GM19324 (cell line): ENCODE measurements around the gene ENPEP.
"Not testable (repeated sequence)": the region's sequence is repeated elsewhere in the genome, so short reads cannot be mapped to it uniquely, and the experiment has no call there.

ENCODE experiments used
- ATAC-seq: cut with Tn5 transposase; IDR thresholded peaks from one replicate; pipeline ENCODE4 v1.9.1; 2021; ENCODE audit warnings: mild to moderate bottlenecking, moderate library complexity; ENCODE audit not compliant: unreplicated experiment, low FRiP score

ENPEP gene

GRCh38 chr4:110516106-110516922 lies 40.4 kb downstream of the ENPEP start:
- peak; percentile 80 for ATAC-seq

DNA sequence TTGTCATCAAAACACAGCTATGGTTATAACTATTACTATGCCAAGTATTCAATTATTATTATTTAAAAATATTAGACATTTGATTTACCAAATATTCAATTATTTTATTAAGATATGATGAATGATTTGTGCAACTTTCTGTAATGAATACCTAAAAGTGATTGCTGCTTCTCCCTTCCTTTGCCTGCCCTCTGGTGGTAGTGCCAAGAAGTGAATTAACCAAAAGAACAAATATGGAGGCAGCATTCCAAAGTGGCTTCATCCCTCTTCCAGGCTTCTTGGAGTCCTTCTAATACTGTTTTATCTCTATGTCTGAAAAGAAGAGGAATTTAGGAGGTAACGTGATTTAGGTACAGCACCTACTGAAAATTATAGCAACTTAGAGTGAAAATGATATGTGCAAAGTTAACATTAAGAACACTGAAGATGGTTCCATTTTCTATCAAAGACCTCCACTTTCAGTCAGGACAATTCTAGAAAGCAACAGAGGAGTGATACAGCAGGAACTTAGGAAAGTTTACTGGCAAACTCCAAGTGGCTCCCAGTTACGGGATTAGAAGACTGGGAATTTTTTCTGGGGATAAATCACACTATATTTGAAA lies 43.0 kb downstream of the ENPEP start:
- ATAC-seq = no peak

DNA sequence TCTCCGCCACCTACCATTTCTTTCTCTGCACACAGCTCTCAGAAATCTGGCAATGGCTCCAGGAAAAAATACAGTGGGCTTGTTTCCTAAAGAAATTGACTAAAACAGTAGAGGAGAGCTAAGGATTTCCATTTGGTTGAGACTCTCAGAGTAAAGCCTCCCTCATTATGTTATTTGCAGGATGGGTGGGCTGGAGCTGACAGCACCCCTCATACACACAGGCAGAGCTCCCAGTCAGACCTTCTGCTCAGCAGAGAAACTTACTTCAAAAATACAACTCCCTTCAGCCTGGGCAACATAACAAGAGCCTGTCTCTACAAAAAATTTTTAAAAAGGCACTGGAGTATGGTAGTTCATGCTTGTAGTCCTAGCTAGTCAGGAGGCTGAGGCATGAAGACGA lies 44.9 kb downstream of the ENPEP start:
- ATAC-seq = no peak

- no peak for ATAC-seq
Observed at GRCh38 chr4:110526589-110526988, 50.6 kb downstream of the ENPEP start.

DNA sequence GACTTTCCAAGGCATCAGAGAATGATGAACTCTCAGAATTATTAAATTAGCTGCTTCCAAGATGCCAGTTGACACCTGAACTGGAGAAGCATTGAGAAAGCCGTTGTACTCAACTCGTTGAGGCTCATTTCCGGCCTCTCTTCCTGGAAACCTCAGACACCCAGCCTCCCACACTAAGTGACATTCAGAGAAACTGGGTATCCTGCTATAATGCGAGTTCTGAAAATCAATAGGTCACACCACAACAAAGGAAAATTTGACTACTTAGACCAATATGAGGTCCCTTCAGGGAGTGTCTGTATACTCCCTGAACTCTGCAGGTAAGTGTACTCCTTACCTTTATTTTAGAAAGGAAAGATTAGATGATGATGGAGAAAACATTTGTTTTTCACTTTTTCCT lies 51.2 kb downstream of the ENPEP start:
- ATAC-seq = no peak

DNA sequence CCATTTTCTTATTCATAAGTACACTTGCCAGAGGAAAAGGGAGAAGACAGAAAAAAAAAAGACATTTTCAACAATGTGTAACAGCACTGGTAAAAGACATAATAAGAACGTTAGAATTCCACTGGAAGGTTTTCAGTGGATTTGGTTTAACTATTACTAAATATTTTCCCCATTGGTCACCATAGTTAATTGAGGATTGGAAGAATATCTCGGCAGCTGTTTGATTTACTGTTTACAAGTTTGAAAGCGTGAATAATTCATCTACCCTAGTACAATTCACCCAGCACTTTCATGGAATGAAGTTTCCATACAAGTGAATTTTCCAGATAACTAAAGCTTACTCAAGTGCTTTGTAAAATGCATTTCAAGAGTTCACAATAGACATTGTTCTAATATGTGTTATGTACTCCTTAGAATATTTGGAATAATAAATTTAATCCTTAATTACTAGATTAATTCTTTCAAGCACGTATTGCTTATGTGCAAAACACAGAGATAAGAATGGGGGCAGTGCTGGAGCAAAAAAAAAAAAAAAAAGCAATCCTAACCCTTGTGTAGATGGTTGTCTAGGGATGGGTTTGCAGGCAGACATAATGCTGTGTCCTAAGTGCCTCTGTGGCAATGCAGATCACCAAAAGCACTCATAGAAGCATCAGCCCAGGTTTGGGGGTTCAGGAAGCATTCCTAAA lies 57.1 kb downstream of the ENPEP start:
- ATAC-seq = no peak

- no peak for ATAC-seq
Observed at GRCh38 chr4:110533590-110533910, 57.6 kb downstream of the ENPEP start.

GRCh38 chr4:110533940-110534339 lies 58.0 kb downstream of the ENPEP start:
- ATAC-seq = no peak

DNA sequence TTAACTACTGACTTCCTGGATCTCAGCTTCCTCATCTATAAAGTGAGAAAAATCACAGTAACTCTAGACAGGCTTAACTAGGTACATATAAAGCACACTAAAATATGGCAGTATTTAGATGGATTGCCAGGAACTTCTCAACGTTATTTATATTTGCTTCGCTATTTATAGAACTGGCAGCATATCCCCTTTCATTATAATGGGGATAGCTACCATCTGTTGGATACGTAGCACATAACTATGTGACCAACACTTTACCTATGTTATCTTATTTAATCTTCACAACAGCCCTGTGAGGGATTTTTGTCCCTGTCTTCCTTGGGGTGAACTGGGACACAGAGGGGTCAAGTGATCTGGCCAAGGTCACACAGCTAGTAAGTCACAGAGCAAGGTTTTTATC lies 64.6 kb downstream of the ENPEP start:
- no peak for ATAC-seq

GRCh38 chr4:110540982-110541451 lies 65.1 kb downstream of the ENPEP start:
- ATAC-seq = no peak

DNA sequence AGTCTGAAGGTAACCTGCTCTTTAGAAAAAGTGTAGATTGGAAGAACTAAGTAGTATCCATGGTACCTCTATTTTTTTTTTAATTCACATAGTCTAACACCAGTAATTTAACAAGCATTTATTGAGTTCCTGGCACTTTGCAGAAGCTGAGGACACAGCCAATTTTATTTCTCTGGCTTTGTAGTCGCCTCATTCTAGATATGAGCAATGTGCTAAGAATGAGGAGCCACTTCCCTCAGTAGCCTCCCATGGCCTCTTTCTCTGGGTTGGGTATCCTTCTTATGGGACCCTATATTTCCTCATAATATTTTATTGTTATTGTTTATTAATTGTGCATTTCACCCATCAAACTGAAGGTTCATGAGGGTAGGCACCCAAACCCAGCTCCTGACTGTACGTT lies 67.6 kb downstream of the ENPEP start:
- no peak for ATAC-seq

DNA sequence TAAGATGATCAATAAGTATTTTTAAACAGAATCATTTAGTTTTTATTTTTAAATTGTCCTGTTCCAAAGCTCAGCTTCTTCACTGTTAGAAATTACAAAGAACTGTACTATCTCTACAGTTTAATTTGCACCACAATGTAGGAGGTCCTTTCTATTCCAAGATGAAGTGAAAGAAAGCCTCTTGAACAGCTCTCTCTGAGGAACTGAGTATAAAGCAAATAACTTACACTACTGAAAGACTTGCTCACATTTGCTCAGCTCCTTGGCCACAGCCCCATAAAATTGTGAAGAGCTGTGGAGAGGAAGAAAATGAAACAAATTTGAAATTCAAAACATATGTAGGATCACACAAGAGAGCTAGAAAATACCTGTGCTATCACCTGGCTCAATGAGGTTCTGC lies 68.6 kb downstream of the ENPEP start:
- no peak for ATAC-seq

- no peak for ATAC-seq
Observed at GRCh38 chr4:110550260-110550659, 74.3 kb downstream of the ENPEP start.

GRCh38 chr4:110553197-110553596 lies 77.2 kb downstream of the ENPEP start:
- ATAC-seq = no peak

DNA sequence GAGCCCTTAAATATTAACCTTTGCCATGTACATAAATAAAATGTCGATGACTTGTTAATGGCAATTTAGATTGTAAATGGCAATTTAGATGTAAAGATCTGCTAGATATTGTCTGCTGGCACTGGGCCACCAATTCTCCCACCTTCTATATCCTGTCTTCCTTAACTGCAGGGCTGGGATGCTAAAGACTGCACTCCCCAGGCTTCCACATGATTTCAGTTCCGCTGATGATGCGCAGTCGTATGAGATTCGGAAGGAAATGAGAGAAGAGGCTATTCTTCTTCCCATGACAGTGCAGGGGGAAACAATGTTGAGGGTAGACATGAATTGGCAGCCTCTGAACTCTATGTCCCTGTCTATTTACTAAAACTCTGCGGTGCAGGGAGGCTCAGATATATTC lies 91.3 kb downstream of the ENPEP start:
- no peak for ATAC-seq

- ATAC-seq = not testable (repeated sequence)
Observed at GRCh38 chr4:110576696-110577095, 100.7 kb downstream of the ENPEP start.

DNA sequence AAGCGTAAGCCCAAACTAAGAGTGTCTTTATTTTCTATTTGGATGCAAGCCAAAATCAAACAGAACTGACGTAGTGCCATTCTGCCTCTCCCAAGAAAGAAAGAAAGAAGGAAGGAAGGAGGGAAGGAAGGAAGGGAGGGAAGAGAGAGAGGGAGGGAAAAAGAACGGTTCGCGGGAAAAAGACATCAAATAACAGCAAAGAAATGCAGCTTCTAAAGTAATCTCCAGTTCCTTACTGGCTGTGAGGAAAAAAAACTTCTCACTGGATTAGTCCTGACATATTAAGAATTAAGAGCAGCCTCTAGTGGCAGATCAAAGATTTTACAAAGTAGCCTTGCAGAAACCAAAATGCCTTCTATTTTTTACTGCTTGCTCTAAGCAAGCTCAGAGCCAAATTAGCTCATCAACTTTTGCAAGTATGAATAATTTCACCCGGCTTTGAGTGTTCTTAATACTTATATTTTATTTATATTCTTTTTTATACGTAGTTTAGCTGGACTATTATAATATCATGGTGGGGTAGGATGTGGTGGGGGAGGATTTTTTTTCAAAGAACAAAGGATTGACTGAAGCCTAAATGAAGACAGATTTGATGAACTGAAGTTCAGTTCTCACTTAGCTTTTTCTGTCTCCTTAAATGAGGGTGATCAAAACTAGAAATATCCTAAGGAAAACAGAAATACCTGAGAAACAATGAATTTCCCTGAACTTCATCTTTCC lies 110.3 kb downstream of the ENPEP start:
- no peak for ATAC-seq

GRCh38 chr4:110587666-110588285 lies 111.8 kb downstream of the ENPEP start:
- no peak for ATAC-seq

- no peak for ATAC-seq
Observed at GRCh38 chr4:110589297-110589696, 113.3 kb downstream of the ENPEP start.

GRCh38 chr4:110595583-110595982 lies 119.6 kb downstream of the ENPEP start:
- no peak for ATAC-seq

- ATAC-seq = no peak
Observed at GRCh38 chr4:110596431-110596830, 120.5 kb downstream of the ENPEP start.
